ENCODE measurements around the gene PANK3. TPM values are rescaled to one million over a fixed set of nuclear protein-coding genes. Genes with fewer than 3 reads are reported as not detected.

PANK3 gene
- total RNA-seq, 1 donor from 2014 or later: 37.6 TPM

- no peak overlapping the region for H3K4me3 ChIP-seq (ENCODE audit: low read depth, low read length)
- no peak for DNase-seq (ENCODE audit: low read depth)
- TF ChIP-seq CTCF (conservative IDR thresholded peaks at IDR 0.05; ENCODE audit: low read depth, low read length): no peak
Measured at GRCh38 chr5:168606562-168606961, 27.4 kb upstream of the PANK3 start.

- H3K4me3 ChIP-seq (ENCODE audit: low read depth, low read length): no peak overlapping the region
- TF ChIP-seq CTCF (conservative IDR thresholded peaks at IDR 0.05; ENCODE audit: low read depth, low read length): no peak
- no peak for DNase-seq (ENCODE audit: low read depth)
Measured at GRCh38 chr5:168604436-168604835, 25.3 kb upstream of the PANK3 start.

DNA sequence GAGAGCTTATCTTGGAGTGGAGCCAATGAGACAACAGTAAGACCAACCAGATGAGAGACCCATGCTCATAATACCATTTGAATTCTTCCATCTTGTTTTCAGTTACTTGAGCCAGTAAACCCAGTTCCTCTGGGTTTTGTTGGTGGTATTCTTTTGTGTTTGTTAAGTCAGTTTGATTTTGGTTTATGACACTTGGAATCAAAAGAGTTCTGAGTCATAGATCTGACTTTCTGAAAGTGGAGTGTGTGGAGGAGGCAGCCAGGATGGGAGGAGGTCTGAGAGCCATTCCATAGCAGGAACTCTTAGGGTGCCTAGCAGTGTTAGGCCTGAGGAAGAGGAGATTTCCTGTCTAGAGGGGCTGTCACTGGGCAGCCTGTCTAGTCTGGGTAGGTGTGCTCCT, 24.6 kb upstream of the PANK3 start:
- no peak for TF ChIP-seq CTCF (conservative IDR thresholded peaks at IDR 0.05; ENCODE audit: low read depth, low read length)
- H3K4me3 ChIP-seq (ENCODE audit: low read depth, low read length): no peak overlapping the region
- no peak for DNase-seq (ENCODE audit: low read depth)

- no peak for DNase-seq (ENCODE audit: low read depth)
- TF ChIP-seq CTCF (conservative IDR thresholded peaks at IDR 0.05; ENCODE audit: low read depth, low read length): no peak
- H3K4me3 ChIP-seq (ENCODE audit: low read depth, low read length): no peak overlapping the region
Measured at GRCh38 chr5:168602517-168602916, 23.3 kb upstream of the PANK3 start.

DNA sequence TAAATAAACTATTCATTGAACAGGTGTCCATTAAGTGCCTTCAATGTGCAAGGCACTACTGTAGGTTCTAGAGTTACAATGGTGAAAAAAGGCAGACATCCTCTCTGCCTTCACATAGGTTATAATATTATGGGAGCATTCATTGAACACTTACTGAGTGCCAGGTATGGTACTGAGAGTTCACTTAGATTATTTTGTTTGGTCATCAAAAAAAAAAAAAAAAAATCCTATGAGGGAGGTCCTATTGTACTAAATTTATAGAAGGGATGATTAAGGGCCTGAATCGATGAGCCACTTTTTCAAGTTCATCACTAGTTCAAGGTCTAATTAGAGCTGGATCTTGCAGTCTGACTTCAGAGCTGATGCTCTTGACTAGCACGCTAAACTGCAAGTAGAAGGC, 22.8 kb upstream of the PANK3 start:
- H3K4me3 ChIP-seq (ENCODE audit: low read depth, low read length): no peak overlapping the region
- no peak for DNase-seq (ENCODE audit: low read depth)
- no peak for TF ChIP-seq CTCF (conservative IDR thresholded peaks at IDR 0.05; ENCODE audit: low read depth, low read length)

DNA sequence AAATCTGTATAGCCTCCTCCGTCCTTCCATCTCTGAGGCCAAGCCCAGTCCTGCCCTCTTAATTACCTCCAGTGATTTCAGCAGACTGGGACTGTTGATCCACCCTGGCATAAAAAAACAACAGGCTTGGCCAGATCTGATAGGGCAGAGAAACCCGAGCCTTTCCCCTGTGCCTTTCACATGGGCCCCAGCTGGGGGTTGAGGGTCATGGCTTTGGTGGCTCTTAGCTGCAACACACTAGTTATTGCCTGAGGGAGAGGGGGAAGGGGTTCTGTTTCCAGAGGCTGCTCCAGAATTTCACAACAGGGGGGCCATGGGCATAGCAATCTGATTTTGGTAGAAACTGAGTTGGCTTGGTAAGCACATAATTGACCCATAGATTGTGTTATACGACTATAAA, 21.2 kb upstream of the PANK3 start:
- no peak for TF ChIP-seq CTCF (conservative IDR thresholded peaks at IDR 0.05; ENCODE audit: low read depth, low read length)
- DNase-seq (ENCODE audit: low read depth): no peak
- H3K4me3 ChIP-seq (ENCODE audit: low read depth, low read length): no peak overlapping the region

DNA sequence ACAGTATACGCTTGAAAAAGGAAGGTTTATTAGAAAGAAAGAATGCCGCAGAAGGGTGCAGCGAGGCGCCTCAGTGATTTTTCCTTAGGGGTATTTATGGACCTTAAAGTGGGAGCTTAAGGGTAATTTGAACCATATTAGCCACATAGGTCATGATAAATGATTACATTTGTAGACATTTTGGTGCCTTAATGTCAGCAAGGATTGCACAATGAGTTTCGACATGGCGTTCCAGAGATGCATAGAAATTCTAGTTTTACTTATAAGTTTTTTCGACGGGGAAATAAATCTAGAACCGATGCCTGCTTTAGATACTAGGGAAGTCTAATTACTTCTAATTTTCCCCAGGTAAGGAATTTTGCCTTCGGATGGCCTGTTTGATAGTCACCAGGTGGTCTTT, 20.7 kb upstream of the PANK3 start:
- TF ChIP-seq CTCF (conservative IDR thresholded peaks at IDR 0.05; ENCODE audit: low read depth, low read length): no peak
- no peak for DNase-seq (ENCODE audit: low read depth)
- no peak overlapping the region for H3K4me3 ChIP-seq (ENCODE audit: low read depth, low read length)
